ENCODE measurements around the gene VPS16.

Gene VPS16

DNA sequence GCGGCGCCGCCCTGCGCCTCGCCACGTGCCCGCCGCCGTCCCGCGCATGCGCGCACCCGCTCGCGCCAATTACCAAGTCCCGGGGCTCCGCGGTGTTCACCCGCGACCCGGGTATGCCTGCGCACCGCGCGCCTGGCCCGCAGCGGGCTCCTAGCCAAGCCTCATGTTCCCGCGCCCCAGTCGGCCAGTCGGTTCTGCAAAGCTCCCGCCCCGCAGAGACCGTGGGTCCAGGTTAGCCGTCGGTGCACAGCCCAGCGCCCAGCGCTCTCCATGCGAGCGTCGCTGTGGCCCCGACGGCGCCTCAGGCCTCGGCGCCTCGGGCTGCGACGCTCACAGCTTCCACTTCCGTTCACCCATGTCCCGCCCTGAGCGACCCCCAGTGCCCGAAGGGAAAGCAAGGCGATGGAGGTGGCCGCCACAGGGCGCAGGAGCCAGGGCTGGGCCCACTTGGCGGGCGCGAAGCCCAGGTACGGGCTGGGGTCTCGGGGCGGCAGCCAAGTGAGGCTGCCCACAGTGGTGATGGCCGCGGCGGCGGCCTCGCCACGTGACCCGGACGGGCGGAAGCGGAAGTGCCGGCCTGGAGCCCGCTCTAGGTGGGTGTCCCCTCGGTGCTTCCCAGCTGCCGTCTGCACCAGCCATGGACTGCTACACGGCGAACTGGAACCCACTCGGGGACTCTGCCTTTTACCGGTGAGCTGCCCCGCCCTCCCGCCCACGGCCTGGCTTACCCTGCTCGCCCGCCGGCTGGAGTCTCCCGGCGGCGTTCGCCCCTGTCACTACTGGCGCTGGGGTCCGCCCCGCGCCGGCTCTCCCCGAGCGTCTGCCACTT is at the start of gene VPS16, which contains the start of gene PCED1A:
VPS16 (plus strand) TSS at position 608 of the 829 bp plus-strand sequence; CDS start at position 638, 30 bp downstream.
PCED1A (minus strand) TSS at position 518 of the 829 bp plus-strand sequence. CDS start 743 bp downstream, outside the sequence.
- DNase-seq, result peak; percentile 93

DNA sequence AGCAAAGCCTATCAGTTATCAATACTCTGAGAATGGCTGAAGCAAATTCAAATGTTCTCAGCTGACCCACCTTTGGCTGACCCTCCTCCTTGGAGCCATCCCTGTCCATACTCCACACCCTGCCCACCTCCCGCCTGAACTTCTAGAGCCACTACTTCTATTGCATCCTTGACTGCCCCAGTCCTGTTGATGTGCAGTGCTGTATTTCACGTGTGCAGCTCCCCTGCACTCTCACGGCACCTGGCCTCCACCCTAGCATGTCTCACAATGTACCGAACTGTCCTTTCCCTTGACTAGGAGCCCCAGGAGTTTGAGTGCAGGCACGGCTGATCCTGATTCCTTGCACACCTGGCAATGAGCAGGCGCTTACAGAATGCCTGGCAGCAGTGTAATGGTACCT is 47.1 kb upstream of the VPS16 start:
- DNase-seq, result no peak

DNA sequence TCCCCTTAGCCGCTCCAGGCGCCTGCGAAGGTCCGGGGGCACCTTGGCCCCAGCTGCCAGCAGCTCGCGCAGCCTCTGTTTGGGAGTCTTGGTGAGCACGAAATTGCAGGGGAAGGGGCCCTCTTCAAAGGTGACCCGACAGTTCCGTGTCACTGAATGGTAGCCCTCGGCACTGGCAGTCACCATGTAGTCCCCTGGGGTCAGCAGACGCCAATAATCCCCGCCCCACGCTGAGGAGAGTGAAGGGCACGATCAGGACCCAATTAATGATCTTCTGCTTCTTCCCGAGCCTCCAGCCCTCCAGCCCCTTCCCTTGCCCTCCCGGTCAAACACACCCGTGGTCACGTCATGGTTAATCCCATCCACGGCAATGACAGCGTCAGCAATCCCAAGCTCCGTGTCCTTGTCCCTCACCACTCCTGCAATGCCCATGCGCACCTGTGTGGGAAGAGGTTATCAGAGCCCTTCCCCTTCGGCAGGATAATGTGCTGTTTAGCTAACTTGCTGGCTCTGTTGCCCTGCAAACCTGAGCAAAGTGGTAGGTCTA is 46.3 kb upstream of the VPS16 start:
- DNase-seq, result no peak

DNA sequence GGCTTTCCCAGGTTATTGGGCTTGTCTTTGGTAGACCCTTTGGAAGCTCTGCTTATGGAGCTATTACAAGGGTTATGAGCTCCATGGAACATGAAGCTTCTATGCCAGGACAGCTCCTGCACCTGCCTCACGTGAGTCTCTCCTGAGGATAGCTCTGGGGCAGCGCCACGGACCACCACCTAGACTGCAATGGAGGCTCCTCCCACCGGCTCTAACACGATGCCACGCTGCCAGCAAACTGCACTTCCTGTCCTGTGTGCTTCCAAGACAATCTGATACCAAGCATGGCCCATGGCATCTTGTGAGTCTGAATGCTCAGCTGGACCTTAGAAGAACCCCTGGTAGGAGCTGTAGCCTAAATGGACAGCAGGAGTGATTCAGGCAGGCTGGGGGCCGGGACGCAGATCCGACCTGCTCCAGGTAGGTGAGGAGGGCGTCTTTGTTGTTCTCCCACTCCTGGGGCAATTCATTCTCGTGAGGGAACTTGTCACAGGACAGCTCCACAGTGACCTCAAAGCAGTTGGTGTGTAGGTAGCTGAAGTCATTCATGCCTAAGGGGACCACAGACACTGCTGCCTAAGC is 45.6 kb upstream of the VPS16 start:
- DNase-seq, result no peak

DNA sequence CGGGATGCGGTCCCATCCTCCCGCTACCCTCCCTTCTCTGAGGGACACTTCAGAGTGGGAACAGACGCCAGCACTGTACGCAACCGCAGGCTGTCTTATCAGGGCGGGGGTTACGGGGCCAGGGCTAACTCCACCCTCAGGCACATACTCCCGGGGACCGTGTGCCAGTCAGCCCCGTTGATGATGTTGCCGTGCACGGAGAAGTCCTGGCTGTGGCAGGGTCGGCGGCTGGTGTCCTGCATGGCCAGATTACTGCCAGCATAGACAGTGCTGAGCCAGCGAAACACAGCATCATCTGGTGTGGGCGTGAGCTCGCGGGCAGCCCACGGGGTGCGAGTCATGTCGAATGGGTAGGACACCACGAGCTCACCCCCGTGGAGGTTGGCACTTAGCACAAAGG is 45.1 kb upstream of the VPS16 start:
- DNase-seq, result no peak

DNA sequence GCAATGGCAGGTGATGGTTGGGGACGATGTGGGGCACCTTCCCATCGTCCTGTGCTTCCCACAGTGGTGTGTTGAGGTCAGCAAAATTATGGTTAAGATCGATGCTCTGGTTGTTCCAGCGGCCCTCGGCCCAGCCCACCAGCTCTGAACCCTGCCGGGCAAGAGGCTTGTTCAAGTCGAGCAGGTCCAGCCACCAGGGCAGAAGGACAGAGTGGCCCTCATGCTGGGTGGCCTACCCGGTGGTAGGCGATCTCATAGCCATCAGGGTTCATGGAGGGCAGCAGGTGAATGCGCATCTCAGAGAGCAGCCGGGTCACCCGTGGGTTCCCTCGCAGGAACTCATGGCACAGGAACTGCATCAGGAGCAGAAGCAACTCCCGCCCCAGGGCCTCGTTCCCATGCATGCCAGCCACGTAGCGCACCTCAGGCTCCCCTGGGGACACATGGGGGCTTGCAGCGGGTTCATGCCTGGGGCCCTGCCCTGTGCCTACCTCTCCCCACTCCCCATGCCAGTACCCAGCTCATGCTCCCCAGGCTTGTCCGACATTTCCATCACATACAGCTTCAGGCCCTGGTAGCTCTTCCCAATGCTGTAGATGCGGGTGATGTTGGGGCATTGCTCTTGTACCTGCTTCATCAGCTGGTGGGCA is 44.4 kb upstream of the VPS16 start:
- no peak for DNase-seq

DNA sequence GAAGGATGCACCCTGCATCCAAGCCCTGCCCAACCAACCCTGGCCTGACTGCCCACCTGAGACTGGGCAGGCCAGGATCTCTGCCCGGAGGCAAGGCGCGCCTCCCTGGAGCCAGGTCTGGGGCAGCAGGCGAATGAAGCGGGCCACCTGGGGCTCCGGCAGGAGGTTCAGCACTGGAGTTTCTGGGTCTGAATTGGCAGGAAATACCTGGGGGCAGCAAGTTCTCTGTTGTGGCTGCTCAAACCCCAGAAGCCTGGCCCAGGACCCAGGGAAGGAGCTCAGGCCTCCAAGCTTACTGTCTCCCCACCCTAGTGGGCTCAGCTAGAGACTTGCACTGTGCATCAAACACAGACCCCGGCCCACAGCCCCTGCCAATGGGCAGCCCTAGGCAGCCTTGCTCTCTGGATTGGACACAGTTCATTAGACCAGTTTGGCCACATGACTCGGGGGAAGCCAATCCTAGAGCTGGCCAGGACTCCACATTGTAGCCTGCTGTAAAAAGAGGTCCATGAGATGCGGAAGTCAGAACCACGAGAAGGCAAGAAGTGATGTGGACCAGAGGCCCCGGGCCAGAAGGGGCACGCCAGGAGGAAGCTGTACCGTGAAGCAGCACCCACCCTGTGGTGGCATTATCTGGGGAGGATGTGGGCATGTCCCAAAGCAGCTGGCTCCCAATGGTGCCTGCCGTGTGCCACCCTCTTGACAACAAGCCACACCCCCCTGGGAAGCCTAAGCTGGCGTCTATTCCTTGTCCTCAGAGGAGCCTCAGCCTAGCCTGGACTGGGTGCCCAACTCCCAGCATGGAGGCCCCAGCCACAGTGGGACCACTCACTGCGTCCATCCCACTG is 43.2 kb upstream of the VPS16 start:
- DNase-seq, result no peak

DNA sequence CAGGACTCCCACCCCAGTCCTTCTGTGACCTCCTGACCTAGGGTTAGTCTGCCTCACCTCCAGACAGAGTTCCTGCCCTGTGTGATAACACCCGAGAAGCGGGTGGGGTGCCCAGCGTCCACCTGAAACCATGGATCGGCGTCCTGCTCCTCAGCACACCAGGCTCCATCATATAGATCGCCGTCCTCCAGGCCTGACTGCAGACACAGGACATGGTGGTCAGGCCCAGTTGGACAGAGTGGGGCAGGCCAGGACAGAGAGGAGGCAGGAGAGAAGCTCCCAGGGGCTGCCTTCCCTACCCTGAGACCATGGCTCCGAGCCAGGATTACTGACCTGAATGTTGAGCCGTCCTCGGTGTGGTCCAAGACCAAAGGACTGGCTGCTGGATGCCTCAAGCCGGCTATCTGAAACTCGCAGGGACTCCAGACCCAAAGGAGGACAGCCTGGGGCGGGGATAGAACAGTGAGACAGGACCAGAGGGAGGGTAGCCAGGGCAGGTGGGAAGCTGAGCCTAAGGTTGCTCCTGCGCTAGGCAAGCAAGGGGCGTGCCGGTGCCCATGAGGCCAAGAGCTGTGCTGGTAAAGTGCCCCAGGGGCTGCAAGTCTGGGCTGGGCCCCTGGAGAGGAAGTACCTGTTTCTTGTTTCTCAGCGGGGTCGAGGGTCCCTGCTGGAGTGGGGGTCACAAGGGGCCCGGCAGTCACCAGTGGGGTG is 42.3 kb upstream of the VPS16 start:
- DNase-seq, result no peak

DNA sequence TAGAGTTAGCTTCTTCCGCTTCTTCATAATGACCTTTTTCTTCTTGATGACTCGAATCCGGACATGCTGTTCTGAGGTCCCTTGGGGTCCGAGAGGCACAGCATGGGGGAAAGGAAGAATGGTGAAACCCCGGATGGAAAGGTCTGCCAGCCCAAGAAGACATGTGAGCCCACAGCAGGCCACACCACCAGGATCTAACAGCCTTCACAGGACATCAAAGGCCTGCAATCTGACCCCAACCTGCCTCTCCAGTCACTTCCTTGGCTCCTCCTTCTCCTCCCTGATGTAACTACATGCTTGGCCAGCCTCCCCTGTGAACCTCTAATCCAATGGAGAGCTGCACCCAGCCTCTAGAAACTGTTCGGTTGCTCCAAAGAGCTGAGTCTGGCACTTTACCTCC is 41.7 kb upstream of the VPS16 start:
- DNase-seq, result no peak

DNA sequence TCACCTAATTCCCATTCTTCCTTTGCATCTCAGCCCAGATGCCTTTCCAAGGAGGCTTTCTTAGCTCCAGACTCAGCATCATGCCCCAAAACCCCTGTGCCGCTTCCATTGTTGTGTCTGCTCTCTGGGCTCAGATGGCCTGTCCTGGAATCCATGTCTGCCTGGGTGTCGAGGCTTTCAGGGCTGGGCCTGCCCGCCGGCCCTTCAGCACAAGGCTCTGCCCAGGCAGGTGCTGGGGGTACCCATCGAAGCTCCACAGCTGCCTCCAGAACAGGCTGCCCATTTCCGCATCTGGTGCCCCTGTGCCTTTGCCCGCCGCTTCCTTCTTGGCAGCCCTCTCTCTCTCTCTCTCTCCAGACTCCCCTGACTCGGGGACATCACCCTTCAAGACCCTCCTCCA is 41.3 kb upstream of the VPS16 start:
- no peak for DNase-seq

DNA sequence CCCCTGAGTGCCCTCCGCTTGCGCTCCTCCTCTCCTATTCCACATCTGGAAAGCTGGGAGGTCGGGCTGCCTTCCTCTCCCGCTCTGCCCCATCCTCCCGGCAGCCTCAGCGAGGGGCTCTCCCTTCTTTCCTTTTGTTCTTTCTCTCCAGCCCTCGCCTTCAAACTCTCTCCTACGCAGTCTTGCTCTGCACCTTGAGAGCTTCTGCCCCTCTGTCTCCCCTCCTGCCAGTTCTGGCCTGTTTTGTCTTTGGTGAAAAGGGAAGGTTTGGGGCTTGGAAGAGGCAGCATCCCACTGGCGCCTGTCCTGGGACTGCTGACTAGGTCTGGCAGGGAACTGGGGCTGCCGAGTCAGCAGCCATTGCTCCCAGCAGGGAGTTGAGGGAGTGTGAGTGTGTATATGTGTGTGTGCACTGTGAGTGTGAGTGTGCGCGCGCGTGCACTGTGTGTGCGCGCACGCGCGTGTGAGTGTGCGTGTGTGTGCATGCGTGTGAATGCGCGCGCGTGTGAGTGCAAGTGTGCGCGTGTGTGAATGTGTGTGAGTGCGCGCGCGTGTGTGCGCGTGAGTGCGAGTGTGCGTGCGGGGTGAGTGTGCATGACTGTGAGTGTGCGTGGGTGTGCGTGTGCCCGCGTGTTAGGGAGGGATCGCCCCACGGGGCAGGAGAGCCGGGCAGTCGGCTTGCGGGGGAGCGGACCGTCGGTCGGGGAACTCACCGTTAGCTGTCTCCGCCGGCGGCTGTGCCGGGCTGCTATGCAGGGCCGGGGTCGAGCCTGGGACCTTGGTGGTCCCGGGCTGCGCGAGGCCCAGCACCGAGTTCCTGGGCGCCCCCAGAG is 40.6 kb upstream of the VPS16 start:
- DNase-seq, result no peak

DNA sequence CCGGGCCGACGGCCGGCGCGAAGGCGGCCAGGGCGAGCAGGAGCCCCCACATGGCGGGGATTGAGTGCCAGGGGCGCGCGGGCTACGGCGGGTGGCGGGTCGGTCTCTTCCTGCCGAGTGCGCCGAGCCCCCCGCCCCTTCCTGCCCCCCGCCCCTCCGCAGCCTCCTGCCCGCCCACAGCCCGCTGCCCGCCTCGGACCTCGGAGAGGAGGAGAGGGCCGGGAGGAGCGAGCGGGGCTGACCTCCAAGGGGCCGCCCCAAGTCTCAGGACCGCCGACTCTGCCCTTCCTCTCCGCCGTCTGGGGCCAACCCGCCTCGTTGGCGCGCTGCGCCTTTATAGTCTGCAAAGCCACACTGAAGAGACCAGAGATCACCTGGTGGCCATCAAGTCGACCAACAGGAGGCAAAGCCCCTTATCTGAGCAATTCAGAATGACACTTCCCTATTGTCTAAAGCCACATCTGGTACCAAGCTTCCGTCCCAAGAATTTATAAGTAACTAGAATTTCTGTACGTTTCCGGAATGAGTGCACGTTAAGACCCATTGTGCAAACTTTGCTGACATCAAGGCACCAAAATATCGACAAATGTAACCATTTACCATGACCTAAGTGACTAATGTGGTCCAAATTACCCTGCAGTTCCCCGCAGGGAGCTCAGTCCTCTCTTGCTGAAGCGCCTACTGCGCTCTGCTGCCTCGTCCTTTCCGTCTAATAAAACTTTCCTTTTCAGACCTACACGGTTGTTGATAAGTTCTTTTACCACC is 39.8 kb upstream of the VPS16 start, which contains the start of gene CPXM1:
CPXM1 (minus strand) TSS at position 107 of the 765 bp plus-strand sequence; CDS start at position 52, 55 bp downstream.
- DNase-seq, result peak; percentile 19

DNA sequence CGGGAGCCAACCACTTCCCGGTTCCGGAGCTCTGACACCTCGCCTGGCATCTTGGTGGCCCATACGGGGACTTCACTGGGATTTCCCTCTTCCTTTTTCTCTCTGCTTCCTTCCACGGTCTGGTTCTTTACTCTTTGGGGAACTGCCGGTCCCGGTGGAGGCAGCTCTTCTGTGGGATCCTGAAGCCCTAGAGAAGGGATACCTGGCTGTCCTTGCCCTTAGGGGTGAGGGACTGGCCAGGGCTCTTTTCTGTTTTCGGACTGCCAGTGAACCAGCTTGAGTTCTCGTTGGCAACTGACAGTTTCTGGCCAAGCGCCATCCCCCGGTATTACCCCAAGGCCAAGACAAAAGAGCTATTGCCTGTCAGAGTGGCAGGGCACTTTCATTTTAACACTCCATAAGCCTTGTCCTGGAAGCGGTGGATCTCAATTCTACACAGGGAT is 39.2 kb upstream of the VPS16 start:
- DNase-seq, result no peak

DNA sequence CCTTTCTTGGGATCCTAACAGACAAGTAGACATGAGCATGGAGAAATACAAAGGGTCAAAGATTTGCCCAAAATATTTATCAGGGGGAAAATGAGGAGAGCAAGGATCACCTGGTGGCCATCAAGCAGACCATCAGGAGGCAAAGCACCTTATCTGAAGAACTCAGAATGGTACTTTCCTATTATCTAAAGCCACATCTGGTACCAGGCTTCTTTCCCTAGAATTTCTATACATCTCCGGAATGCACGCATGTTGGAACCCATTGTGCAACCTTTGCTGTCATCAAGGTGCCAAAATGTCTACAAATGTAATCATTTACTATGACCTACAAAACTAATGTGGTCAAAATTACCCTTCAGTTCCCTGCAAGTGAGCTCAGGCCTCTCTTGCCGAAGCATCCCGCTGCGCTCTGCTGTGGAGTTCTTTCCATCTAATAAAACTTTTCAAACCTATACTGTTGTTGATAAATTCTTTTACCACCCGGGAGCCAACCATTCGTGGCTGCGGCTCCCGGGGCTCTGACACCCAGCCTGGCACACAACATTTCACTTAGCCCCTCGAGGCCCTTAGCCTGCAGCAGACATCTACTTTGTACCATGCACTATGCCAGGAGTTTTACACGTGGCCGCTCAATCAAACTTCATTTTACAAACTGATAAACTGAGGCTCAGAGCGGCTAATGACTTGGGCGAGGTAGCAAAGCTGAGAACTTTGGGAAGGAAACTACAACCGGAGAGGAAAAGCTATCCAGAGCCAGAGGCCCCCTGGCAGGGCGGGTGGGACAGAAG is 36.3 kb upstream of the VPS16 start:
- no peak for DNase-seq

DNA sequence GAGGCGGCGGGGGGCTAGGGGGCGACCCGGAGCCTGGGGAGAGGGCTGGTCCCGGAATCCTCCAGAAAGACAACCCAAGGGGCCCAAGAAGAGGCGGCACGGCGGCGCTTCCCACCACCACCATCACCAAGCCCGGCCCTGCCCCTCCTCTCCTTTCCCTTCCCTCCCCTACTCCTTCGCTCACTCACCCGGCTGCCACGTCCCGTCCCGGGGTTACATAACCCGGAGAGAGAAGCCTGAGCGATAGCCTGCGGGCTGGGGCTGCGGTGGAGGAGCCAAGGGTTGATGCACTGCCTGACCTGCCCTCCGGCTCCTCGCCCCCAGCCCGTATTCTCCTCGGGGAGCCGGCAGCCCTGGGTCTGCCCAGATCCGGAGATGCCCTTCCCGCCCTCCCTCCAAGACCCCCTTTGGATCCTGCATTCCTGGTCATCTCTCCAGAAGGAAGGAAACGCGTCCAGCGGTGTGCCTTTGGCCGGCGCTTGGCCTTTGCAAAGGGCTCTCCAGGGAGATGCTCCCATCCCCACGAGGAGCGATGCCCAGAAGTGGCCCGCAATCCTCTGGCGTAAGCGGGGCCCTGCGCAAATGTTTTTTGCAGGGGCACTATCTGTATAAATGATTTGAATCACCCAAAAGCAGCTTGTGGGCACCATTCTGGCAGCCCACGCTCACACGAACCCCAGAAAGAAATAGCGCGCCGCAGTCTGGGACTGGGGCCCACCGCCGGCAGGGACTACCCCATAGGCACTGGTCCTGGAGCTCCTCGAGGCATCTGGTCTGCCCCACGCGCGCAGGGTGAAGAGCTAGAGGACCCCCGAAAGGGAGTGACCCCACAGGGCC is 35.5 kb upstream of the VPS16 start:
- DNase-seq, result no peak

DNA sequence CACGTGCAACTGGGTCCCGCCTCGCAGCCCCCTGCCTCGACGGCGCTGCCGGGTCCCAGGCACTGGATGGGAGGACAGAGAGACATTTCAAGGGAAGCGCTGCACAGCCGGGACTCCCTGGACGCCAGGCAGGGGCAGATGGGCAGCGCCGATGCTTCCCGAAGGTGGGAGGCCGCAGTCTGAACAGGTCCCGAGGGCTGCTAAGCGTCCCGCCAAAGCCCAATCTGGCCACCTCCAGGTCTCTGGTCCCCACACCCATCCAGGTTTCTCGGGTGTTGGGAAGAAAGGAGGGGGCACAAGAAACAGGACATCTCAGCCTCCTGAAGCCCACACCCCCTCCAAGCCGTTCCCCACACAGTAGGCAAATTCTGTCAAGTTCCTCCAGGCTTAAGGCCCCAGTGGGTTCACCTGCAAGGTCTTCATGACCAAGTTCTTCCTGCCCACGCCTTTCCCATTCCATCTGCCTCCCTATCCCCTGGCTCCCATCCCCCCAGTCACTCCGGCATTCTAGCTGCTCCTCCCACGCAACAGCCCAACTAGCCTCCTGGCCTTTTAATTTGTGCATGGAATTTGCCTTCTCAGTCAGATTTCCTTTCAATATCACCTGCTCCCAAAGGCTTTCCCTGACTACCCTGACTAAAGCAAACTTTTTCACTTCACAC is 34.7 kb upstream of the VPS16 start:
- DNase-seq, result no peak

DNA sequence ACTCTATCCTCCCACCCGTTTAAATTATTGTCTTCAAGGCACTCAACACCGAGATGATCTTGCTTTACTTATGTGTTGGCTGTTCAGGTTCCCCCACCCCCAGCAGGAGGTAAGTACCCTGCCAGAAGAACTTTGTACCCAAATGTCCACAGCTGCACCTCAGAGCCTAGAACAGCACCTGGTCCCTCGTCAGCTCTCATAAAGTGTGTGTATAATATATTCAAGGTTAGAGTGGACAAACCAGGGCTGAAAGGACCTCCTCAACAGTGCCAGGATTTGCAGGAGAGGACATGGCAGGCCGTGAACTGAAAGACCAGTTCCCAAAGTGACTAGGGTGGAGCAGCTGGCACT is 34.2 kb upstream of the VPS16 start:
- no peak for DNase-seq

DNA sequence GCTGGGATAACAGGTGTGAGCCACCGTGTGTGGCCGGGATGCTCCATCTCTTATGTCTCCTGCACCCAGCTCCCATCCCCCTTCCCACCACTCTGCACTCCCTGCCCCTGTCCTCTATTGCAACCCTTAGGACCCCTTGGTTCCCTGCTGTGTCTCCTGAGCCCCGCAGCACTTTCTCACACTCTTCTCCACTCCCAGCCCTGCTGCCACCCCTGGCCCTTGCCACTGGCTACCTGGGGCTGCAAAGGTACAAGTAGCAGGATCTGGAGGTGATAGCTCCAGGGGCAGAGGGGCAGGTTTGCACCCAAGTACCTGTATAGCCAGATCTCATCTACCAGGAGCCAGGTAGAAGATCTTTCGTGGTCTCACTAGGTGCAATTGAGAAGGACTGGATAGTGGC is 33.5 kb upstream of the VPS16 start:
- DNase-seq, result no peak
